Right forelimb (tissue), 1 donor: ENCODE data around the gene COQ7.

Experiments used
- DNase-seq: peaks from one replicate; pipeline ENCODE4 v3.0.0-alpha.2; 2018

The COQ7 gene

DNA sequence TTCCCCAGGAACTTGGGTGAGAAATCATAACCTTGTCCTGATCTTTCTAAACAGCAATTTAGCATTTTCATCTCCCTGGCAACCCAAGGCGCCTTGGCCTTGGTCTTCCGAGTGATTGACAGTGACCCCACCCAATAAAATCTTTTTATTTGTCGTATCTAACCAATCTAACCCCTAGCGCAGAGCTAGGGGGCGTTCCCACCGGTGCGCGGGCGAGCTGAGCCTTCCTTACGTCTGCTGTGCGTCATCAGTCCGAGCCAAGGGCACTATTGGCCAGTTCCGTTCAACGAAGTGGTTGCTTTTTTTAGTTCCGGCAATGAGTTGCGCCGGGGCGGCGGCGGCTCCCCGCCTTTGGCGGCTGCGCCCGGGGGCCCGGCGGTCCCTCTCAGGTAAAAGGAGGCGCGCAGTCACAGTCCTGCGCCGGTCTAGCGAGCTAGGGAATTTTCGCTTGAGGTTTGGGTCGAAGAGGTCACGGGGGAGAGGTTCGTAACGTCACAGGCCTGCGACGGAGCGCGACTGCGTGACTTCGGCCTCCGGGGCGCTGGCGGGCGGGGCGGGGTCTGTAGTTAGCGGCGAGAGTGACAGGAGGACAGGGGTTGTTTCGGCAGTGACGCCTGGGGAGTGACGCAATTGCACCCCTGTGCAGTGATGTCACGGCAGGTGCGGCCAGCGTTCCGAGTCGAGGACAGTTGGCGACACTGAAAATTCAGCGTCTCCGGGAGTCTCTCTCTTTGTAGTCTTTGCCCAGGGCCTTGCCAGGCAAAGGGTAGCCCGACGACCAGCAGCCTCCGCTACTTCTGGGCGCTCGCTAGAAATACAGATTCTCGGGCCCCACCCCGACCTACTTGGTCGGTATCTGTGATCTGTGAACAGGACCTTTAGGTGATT lies at the start of gene COQ7:
COQ7 (plus strand) TSS at position 266 of the 888 bp plus-strand sequence; CDS start at position 317, 51 bp downstream.
- DNase-seq, result peak; percentile 99

DNA sequence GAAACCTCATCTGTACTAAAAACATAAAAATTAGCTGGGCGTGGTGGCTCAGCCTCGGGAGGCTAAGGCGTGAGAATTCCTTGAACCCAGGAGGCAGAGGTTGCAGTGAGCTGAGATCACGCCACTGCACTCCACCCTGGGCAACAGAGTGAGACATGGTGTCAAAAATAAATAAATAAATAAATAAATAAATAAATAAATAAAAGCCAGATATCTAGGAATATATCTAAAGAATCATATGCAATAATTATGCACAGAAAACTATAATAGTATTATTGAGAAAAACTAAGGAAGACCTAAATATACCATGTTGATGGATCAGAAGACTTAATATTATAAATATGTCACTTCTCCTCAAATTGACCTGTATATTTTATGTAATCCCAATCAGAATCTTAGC lies 46.7 kb upstream of the COQ7 start:
- no peak for DNase-seq

DNA sequence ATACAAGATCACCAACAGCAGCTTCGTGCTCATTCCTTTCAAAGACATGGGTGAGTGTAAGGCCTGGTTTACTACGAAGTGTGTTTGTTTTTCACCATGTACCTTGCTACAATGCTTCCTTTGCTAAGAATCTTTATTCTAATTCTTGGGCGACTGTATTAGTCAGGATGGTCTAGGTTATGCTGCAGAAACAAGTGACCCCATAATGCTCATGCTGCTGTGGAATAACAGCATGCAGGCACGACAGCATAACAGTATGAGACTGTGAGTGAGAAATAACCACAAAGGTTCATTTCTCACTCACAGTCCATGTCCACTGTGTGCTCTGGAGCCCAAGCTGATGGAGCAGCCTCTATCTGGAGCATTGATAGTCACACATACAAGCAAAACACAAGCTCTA lies 45.7 kb upstream of the COQ7 start:
- DNase-seq, result no peak

DNA sequence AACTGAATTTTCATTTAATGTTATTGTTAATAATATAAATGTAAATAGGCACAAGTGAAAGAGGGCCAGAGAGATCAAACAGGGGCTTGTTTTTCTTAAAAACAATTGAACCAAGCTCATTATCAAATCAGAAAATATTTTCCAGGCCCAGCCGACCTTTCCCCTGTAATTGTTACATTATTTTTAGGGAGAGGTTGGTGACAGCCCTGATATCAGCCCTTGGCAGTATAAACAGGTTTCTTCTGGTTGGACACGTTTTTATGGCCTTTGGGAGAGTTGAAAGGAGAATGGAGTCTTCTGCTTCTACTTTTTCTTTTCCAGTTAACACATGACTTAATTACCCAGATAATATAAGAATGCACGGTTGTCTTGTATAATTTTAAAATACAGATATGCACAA lies 40.0 kb upstream of the COQ7 start:
- DNase-seq, result no peak

DNA sequence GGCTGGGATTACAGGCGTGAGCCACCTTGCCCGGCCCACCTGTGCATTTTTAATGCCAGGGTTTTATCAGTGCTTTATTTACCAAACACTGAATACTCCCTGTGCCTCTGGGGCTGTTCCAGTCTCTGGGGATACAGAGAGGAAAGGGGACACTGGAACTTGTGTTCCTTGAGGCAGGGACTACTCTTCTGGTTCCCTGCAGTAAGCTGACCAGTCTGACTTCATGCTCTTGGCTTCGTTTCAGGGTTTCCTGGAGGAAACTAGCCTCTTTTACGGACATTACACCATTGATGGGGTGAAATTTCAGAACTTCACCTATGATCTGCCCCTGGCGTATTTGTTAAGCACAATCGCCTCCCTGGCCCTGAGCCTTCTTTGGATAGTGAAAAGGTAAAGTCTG lies 37.4 kb upstream of the COQ7 start:
- DNase-seq, result no peak

DNA sequence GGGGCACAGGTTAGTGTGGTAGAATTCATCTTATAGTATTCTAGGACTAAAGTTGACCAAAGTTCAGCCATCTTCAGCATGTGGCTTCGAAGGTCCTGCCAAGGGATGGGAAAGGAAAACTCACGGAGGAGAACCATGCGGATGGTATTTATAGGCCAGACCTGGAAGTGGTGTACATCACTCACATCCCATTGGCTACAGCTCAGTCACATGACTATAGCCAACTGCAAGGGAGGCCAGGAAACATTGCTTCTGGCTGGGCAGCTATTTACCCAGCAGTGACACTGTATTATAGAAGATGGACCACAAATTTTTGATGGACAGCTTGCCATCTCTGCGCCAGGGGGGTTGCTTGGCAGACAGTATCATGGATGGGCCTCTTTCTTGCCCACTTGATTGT lies 35.7 kb upstream of the COQ7 start:
- no peak for DNase-seq

DNA sequence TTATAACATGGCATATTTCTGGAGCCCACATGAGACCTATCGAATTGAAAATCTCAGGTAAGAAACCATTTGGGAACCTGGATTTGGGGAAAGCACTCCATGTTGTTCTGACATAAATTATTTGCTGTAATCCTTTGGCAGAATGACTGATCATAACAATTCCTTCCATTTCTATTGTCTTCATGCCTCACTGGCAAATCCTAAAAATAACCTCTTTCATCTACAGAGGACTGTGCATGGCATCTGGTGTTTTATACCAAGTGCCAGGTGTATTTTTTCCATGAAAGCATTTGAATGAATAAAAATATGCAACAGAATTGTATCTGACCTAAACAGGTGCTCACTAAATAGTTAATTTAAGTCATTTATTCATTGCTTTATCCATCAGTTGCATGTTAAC lies 33.7 kb upstream of the COQ7 start:
- no peak for DNase-seq

DNA sequence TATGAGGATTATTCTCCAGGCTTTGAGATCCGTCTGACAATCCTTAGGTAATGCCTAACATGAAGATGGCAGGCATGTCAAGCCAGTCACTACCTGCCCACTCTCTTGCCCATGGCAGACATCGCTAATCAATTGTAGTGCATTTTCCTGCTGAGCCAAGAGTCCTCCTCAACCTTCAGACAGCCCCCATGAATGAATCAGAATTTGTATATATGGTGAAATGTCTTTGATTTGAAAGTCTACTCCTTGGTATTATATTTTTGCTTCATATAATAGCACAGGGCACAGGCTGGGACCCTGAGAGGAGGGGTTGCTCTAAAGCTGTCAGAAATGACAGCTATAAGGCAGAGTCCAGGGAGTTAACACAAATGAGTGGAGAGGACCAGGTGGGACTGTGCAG lies 27.0 kb upstream of the COQ7 start:
- no peak for DNase-seq

DNA sequence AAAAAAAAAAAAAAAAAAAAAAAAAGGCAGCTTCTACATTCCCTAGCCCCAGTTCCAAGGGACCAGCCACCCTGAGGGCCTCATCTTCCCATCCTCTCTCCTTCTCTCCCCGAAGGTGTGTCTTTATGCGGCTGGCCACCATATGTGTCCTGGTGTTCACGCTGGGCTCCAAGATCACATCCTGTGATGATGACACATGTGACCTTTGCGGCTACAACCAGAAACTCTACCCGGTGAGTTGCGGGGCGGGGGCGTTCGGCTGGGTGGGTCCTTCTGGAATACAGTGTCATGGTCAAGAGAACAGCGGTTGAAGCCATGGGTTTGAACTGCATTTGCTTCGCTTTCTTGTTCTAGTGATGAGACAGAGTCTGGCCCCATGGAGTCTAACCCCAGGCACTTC lies 22.6 kb upstream of the COQ7 start:
- no peak for DNase-seq

DNA sequence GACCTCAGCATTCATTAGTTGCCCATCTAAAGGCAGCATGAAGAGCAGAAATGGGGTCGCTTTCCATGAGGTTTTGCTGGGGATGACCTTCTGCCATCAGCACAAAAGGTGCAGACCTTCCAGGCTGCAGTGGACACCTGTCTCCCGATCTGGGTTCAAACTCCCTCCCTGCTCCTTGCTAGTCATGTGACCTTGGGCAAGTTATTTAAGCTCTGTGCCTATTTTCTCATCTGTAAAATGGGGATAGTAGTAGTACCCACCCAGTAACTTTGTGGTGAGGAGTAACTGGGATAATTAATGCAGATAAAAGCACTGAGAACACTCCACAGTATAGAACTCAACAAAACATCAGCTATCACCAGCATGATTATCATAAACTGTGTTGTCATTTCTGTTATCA lies 21.4 kb upstream of the COQ7 start:
- no peak for DNase-seq

DNA sequence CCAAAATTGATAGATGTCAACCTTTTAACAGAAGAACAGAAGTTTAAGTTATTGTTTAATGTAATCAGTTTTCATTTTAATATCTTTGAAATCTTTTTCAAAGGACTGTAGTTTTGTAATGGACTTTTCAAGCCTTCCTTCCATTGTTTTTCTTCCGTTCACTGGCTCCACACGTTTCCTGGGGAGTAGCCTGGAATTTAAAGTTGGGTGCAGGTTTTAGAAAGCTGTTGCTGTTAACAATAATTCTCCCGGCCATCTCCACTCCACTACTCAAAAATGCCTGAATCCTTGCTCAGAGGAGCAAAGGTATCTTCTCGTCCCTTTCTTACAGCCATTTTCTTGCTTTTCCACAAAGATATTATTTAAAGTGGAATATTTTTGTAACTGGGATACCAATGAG lies 4.7 kb upstream of the COQ7 start:
- no peak for DNase-seq

DNA sequence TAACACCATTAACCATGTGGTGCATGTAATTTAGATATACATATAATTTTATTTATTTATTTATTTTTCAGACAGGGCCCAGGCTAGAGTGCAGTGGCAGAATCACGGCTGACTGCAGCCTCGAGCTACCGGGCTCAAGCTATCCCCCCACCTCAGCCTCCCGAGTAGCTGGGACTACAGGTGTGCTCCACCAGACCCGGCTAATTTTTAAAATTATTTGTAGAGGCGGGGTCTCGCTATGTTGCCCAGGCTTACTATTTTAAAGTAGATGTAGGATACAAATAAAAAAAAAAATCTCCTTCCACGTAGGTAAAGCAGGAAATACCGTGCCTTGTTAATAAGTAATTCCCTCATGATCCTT lies 446 bp upstream of the COQ7 start:
- no peak for DNase-seq

DNA sequence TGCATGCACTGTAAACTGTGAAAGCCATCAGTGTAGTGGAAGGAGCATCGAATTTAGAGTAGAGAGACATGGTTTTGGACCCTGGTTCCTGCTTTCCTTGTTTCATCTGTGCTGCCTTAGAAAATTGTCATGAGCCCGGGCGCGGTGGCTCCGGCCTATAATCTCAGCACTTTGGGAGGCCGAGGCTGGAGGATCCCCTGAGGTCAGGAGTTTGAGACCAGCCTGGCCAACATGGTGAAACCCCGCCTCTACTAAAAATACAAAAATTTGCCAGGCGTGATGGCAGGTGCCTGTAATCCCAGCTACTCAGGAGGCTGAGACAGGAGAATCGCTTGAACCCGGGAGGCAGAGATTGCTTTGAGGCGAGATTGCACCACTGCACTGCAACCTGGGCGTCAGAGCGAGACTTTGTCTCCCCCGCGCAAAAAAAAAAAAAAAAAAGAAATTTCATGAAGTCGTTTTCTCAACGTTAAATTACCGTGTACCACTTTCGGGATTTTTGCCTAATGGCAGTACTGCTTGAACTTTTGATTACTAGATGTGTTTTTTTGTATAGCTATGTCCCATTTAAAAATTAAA lies 912 bp downstream of the COQ7 start:
- no peak for DNase-seq

DNA sequence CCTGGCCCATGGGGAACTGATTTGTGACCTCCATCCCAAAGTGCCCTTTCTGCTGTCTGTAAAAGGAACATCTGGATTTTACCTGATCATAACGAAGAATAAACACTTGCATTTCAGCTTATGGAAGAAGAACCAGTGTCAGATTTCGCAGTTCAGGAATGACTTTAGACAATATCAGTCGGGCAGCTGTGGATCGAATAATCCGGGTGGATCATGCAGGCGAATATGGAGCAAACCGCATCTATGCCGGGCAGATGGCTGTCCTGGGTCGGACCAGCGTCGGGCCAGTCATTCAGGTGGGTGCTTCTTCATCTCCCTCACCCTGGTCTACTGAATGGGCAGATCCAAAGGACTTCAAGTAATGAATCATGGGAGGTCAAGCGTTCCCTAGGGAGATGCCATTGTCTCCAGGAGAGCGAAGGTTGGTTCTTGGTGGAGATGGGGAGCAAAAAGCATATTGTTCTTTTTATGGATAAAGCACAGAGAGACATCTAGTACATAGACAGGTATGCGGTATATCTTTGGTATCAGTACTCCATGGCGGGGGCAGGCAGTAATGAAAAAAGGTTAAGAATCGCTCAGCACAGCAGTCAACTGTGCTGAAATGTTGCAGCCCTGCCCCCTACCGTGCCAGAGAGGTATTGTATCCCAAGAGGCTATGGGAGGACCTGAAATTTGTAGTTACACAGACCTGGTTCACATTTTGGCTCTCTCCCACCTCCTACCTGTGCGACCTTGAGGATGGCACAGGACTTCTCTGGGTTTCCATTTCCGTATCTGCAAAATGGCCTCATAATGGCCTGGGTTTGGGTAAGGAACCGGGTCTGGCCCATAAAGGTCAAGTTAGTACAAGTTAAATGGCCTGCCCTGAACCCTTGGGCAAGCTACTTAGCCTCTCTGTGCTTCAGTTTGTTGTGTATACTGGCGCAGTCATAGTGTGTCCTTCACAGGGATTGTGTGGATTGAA lies 4.7 kb downstream of the COQ7 start:
- no peak for DNase-seq

DNA sequence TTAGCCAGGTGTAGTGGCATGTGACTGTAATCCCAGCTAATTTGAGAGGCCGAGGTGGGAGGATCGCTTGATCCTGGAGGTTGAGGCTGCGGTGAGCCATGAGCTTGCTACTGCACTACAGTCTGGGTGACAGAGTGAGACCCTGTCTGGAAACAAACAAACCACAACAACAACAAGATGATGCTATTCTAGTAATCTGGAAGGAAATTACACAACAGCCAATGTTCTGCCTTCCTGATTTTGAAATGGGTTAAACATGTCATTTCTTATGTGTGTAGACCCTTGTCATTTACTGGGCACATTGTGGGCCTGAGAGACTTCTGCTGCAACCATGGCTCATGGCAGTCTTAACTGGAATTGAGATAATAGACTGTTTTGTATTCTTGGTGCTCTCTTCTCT lies 5.9 kb downstream of the COQ7 start:
- no peak for DNase-seq

DNA sequence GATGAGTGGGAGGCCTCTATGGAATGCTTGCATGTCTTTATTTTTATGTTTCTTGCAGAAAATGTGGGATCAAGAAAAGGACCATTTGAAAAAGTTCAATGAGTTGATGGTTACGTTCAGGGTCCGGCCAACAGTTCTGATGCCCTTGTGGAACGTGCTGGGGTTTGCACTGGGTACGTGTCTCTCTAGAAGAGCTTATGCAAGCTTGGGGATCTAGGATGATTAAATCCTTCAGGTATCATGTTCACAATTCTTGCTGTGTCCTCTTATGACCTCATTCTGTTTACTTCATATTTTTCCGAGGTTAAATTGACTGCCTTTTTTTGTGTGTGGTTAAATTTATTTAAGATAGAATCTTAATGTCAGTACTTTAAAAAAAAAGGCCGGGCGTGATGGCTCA lies 6.4 kb downstream of the COQ7 start:
- no peak for DNase-seq

DNA sequence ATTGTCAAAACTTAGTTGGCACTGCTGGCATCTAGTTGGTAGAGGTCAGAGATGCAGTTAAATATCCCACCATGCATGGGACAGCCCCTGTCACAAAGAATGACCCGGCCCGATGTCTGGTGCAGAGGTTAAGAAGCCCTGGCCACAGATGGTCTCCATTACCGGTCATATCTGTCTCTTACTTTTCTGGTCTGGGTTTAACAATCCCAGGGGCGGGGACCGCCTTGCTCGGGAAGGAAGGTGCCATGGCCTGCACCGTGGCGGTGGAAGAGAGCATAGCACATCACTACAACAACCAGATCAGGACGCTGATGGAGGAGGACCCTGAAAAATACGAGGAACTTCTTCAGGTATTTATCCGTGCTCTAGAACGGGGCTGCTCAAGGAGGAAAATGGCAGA lies 8.1 kb downstream of the COQ7 start:
- no peak for DNase-seq

DNA sequence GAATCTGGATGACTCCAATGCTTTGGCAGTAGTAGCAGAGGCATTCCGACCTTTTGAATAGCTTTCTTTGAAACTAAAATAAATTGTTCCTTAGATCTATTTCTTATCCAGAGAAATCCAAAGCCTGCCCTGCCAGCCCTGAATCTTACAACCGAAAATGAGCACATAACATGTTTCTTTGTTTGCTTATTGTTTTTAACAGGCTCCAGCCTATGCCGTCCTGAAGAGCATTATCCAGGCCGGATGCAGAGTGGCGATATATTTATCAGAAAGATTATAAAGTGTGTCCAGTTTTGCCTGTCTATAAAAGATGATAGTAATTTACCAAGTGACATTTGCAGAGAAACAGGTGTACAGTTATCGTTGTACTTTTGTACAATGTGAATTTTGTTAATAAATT lies 10.5 kb downstream of the COQ7 start:
- no peak for DNase-seq

DNA sequence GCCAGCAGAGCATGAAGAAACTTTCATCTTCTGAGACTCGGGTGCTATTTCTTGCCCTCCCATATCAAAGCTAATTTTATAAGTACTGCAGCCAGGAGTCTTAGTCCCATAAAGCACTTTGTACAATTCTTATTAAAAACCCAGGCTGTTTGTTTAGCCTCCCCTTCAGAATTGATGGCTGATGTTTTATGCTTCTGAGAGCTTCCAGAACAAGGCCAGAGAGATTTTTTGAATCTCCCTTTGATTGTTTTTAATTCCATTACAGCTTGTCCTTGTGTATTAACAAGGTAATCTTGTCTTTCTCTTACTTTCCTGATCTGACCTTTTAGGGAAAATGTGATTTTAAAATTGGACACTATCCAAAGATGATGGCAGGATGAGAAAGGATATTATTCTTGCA lies 16.3 kb downstream of the COQ7 start:
- no peak for DNase-seq

DNA sequence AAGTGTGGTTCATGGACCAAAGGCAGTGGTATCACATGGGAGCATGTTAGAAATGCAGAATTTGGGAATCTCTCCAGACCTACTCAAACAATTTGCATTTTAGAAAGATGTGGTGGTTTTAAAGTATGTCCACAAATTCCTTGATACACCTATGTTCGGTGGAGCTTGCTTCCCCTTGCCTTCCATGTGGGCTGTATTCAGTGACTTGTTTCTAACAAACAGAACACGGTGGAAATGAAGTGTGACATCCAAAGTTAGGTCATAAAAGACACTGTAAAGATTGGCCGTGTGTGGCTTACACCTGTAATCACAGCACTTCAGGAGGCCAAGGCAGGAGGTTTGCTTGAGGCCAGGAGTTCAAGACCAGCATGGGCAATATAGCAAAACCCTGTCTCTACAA lies 16.7 kb downstream of the COQ7 start:
- no peak for DNase-seq

DNA sequence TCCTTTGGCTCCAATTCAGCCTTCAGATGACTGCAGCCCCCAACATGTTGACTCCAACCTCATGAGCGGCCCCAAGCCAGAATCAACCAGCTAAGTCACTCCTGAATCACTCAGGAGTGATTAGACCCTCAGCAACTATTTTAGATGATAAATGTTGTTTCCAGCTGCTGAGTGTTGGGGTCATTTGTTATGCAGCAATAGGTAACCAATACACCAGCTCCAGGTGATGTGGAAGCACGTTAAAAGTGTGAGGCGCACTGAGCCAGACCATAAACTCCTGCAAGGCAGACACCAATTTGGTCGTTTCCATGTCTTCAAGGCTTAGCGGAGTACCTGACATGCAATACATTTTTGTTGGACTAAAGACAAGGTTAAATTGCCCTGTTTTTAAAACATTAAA lies 17.5 kb downstream of the COQ7 start:
- DNase-seq, result no peak

DNA sequence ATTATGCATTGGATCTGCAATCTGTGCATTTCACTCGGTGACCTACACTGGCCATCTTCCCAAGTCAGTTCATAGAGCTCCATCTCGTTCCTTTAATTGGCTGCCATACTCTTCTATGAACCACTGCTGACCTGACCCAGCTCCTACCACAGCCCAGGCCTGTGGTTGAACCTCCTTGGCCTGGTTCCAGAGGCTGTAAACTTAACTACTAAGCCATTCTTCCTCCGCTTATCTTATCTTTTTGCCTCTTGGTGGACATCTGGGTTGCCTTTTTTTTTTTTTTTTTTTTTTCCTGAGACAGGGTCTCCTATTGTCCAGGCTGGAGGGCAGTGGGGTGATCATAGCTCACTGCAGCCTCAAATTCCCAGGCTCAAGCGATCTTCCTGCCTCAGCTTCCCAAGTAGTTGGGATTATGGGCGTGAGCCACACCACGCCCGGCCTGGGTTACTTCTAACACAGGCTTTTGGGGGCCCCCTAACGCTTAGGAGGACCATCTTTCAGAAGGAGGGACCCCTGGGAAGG lies 18.3 kb downstream of the COQ7 start:
- DNase-seq, result no peak
